Measurements from ENCODE around the gene FBXO46. TPM values are rescaled to one million over a fixed set of nuclear protein-coding genes. Genes with fewer than 3 reads are reported as not detected.

The FBXO46 gene
- total and polyA plus RNA-seq, 10 of the 15 experiments (the other 5 are each of a cell fraction or from before 2014, with no cell fraction given), result 2.5 to 61.5 (median 13.7) TPM

- peak; percentile 35 for TF ChIP-seq MLLT1 (IDR thresholded peaks at IDR 0.05)
- TF ChIP-seq MTA3 (IDR thresholded peaks at IDR 0.05; ENCODE audit: borderline replicate concordance, low read length), result no peak; the same call in 1 of the 2 replicates
- TF ChIP-seq ZNF384 (IDR thresholded peaks at IDR 0.05; ENCODE audit: borderline replicate concordance, low read depth, low read length), result 0 out of 2 replicates have a peak, but pooled peaks have one; percentile 5
- no peak for TF ChIP-seq REST (IDR thresholded peaks at IDR 0.05; ENCODE audit: low read depth, low read length)
- TF ChIP-seq KAT2A (conservative IDR thresholded peaks at IDR 0.05; ENCODE audit: control insufficient read depth, low read depth, low read length), result no peak
- TF ChIP-seq SREBF1 (IDR thresholded peaks at IDR 0.05; ENCODE audit: low read length), result no peak
- TF ChIP-seq MEF2A (IDR thresholded peaks at IDR 0.05; ENCODE audit: insufficient read depth, low read depth, low read length), result no peak
- no peak for TF ChIP-seq ZNF687 (IDR thresholded peaks at IDR 0.05)
- no peak; the same call in 1 of the 2 replicates for TF ChIP-seq POLR2AphosphoS5 (IDR thresholded peaks at IDR 0.05; ENCODE audit: low read length)
- no peak for TF ChIP-seq TCF7 (IDR thresholded peaks at IDR 0.05; ENCODE audit: borderline replicate concordance)
- peak; percentile 49; the same call in 1 of the 2 replicates for TF ChIP-seq CBFB (IDR thresholded peaks at IDR 0.05; ENCODE audit: low read depth)
- 0 out of 2 replicates have a peak, but pooled peaks have one; percentile 47 for TF ChIP-seq TARDBP (IDR thresholded peaks at IDR 0.05; ENCODE audit: borderline replicate concordance)
- 0 out of 2 replicates have a peak, but pooled peaks have one; percentile 47 for TF ChIP-seq PML (IDR thresholded peaks at IDR 0.05; ENCODE audit: low read length)
- TF ChIP-seq RB1 (IDR thresholded peaks at IDR 0.05; ENCODE audit: borderline replicate concordance), result 0 out of 2 replicates have a peak, but pooled peaks have one; percentile 14
- TF ChIP-seq EED (IDR thresholded peaks at IDR 0.05; ENCODE audit: low read depth), result no peak
- no peak for TF ChIP-seq CREB1 (IDR thresholded peaks at IDR 0.05; ENCODE audit: low read depth)
- no peak for TF ChIP-seq CBX5 (IDR thresholded peaks at IDR 0.05; ENCODE audit: low read depth)
- TF ChIP-seq EZH2 (IDR thresholded peaks at IDR 0.05; ENCODE audit: borderline replicate concordance, control insufficient read depth, low read depth, low read length), result no peak
- no peak for TF ChIP-seq IRF5 (IDR thresholded peaks at IDR 0.05; ENCODE audit: borderline replicate concordance)
- no peak; the same call in 2 of the 3 replicates for TF ChIP-seq POU2F2 (IDR thresholded peaks at IDR 0.05; ENCODE audit: borderline replicate concordance, low read depth, low read length)
Observed at GRCh38 chr19:45768984-45769782, 38.5 kb upstream of the FBXO46 start, which contains the start of gene SIX5 (continued).
